DND-41 (cell line): Measurements from ENCODE around the gene NAP1L4.

ENCODE experiments used
- ATAC-seq: fragments of 200-7000 bp; cut with Tn5 transposase; 3 replicates; pipeline ENCODE4 v1.9.1; 2021; ENCODE audit warnings: low read depth; ENCODE audit not compliant: insufficient read depth
- DNase-seq: peaks from one replicate; pipeline ENCODE4 v3.0.0-alpha.2; 2020
- H2AFZ ChIP-seq: 2 replicates; pipeline ENCODE4 v1.6.0; 2012; ENCODE audit warnings: low read depth, low read length
- H3K27ac ChIP-seq: 2 replicates; pipeline ENCODE4 v1.5.1; 2012; ENCODE audit warnings: low read length, inconsistent platforms
- H3K27me3 ChIP-seq: fragments of 200-600 bp; sonication (generic); 2 replicates; pipeline ENCODE4 v1.6.0; 2012; ENCODE audit warnings: low read length, mild to moderate bottlenecking, inconsistent platforms; ENCODE audit not compliant: insufficient read depth, poor library complexity
- H3K36me3 ChIP-seq: 2 replicates; pipeline ENCODE4 v1.5.1; 2012; ENCODE audit warnings: low read length, inconsistent platforms; ENCODE audit not compliant: insufficient read depth
- H3K4me1 ChIP-seq: 2 replicates; pipeline ENCODE4 v1.5.1; 2012; ENCODE audit warnings: mild to moderate bottlenecking, low read length; ENCODE audit not compliant: insufficient read depth
- H3K4me2 ChIP-seq: 2 replicates; pipeline ENCODE4 v1.6.0; 2012; ENCODE audit warnings: mild to moderate bottlenecking, moderate library complexity, low read length, inconsistent platforms; ENCODE audit not compliant: insufficient read depth
- H3K4me3 ChIP-seq, 2 experiments: fragments of 200-600 bp in 1 of 2; shearing (Covaris generic) in 1 of 2; 2 replicates each; pipeline ENCODE4 v1.5.1; 2012 to 2016; ENCODE audit warnings: inconsistent platforms in 2 of 2, low read length in 2 of 2, mild to moderate bottlenecking in 2 of 2, low read depth in 1 of 2, moderate library complexity in 1 of 2
- H3K79me2 ChIP-seq: 2 replicates; pipeline ENCODE4 v1.6.0; 2012; ENCODE audit warnings: low read length, inconsistent platforms; ENCODE audit not compliant: insufficient read depth
- H3K9ac ChIP-seq: 2 replicates; pipeline ENCODE4 v1.6.0; 2012; ENCODE audit warnings: low read depth, mild to moderate bottlenecking, inconsistent platforms, low read length, moderate library complexity
- H3K9me3 ChIP-seq: 2 replicates; pipeline ENCODE4 v1.5.1; 2012; ENCODE audit warnings: low read length, moderate library complexity, mild to moderate bottlenecking, inconsistent platforms; ENCODE audit not compliant: insufficient read depth, severe bottlenecking
- H4K20me1 ChIP-seq: 2 replicates; pipeline ENCODE4 v1.6.0; 2012; ENCODE audit warnings: low read length; ENCODE audit not compliant: insufficient read depth
- EZH2 ChIP-seq: IDR thresholded peaks from 3 replicates; pipeline ENCODE4 v1.6.1; 2012; ENCODE audit warnings: borderline replicate concordance, low read depth, mild to moderate bottlenecking, moderate library complexity, low read length, inconsistent platforms; ENCODE audit not compliant: severe bottlenecking
- TF ChIP-seq, protein P1 (sequence below): IDR thresholded peaks from 2 replicates; pipeline ENCODE4 v1.5.1; 2012; ENCODE audit warnings: borderline replicate concordance, low read length, moderate library complexity, mild to moderate bottlenecking; ENCODE audit not compliant: poor library complexity, severe bottlenecking; ENCODE audit errors: extremely low read depth

The NAP1L4 gene

DNA sequence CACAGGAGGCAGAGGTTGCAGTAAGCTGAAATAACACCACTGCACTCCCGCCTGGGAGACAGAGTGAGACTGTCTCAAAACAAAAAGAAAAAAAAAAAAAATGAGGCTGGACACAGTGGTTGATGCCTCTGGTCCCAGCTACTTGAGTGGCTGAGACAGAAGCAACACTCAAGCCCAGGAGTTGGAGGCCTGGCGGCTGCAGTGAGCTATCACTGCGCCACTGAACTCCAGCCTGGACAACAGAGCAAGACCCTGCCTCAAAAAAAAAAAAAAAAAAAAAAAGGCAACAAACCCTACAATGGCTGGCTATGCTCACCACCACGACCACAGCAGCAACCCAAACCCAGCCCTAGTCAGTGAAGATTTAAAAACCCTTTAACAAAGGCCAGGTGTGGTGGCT is 8.2 kb downstream of the NAP1L4 start:
- Histone ChIP-seq H3K9ac (no peak overlapping the region), H4K20me1 (peaks cover 82% of the 10 kb centered on the region), H3K79me2 (peaks cover 100% of the 10 kb centered on the region), H3K27ac (no peak overlapping the region), H3K9me3 (no peaks in the 10 kb centered on the region), H3K4me1 (peaks cover 21% of the 10 kb centered on the region), H3K36me3 (peaks cover 39% of the 10 kb centered on the region), H2AFZ (no peak overlapping the region), H3K4me3 (no peak overlapping the region), H3K27me3 (no peaks in the 10 kb centered on the region), H3K4me2 (no peak overlapping the region)
- TF ChIP-seq EZH2 = no peak
- TF ChIP-seq, protein P1, sequence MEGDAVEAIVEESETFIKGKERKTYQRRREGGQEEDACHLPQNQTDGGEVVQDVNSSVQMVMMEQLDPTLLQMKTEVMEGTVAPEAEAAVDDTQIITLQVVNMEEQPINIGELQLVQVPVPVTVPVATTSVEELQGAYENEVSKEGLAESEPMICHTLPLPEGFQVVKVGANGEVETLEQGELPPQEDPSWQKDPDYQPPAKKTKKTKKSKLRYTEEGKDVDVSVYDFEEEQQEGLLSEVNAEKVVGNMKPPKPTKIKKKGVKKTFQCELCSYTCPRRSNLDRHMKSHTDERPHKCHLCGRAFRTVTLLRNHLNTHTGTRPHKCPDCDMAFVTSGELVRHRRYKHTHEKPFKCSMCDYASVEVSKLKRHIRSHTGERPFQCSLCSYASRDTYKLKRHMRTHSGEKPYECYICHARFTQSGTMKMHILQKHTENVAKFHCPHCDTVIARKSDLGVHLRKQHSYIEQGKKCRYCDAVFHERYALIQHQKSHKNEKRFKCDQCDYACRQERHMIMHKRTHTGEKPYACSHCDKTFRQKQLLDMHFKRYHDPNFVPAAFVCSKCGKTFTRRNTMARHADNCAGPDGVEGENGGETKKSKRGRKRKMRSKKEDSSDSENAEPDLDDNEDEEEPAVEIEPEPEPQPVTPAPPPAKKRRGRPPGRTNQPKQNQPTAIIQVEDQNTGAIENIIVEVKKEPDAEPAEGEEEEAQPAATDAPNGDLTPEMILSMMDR = no peak
- ATAC-seq (no peak), DNase-seq (no peak)

DNA sequence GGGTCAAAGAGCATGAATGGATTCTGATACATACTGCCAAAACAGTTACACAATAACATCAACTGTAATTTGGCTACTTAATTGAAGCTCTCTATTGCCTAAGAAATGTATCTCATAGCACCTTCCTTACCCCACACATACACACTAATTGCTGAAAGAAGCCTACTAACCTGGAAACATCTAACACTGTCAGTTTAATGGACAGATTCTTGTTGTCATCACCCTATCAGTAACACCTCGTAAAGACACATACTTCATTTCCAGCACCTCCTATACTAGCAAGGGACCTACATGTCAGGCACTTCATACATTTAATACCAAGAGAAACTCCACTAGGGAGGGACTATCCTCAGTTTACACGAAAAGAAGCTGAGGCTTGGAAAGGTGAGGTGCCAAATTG is 9.9 kb downstream of the NAP1L4 start:
- DNase-seq (no peak), ATAC-seq (no peak)
- H3K4me1 ChIP-seq = peaks cover 8% of the 10 kb centered on the region
- H3K9ac ChIP-seq = no peak overlapping the region
- H2AFZ ChIP-seq = no peak overlapping the region
- no peak overlapping the region for H3K4me2 ChIP-seq
- no peak overlapping the region for H3K4me3 ChIP-seq
- peaks cover 46% of the 10 kb centered on the region for H3K36me3 ChIP-seq
- H4K20me1 ChIP-seq = peaks cover 83% of the 10 kb centered on the region
- no peak for TF ChIP-seq EZH2
- TF ChIP-seq, protein P1 = no peak
- no peak overlapping the region for H3K27ac ChIP-seq
- no peaks in the 10 kb centered on the region for H3K27me3 ChIP-seq
- no peaks in the 10 kb centered on the region for H3K9me3 ChIP-seq
- H3K79me2 ChIP-seq = peaks cover 100% of the 10 kb centered on the region

GRCh38 chr11:2981130-2981529 is 11.0 kb downstream of the NAP1L4 start:
- TF ChIP-seq EZH2 = no peak
- TF ChIP-seq, protein P1 = no peak

More at GRCh38 chr11:2981130-2981529, 11.0 kb downstream of the NAP1L4 start:
- ATAC-seq (no peak), DNase-seq (no peak)
- H3K36me3 ChIP-seq = peaks cover 52% of the 10 kb centered on the region
- H3K9ac ChIP-seq = no peak overlapping the region
- no peak overlapping the region for H3K4me3 ChIP-seq
- no peak overlapping the region for H2AFZ ChIP-seq
- H3K4me1 ChIP-seq = peaks cover 4% of the 10 kb centered on the region; the same call in 1 of the 2 replicates
- H3K27ac ChIP-seq = no peak overlapping the region
- H3K79me2 ChIP-seq = peaks cover 100% of the 10 kb centered on the region
- H3K27me3 ChIP-seq = no peaks in the 10 kb centered on the region
- H3K9me3 ChIP-seq = no peaks in the 10 kb centered on the region
- H4K20me1 ChIP-seq = peaks cover 88% of the 10 kb centered on the region
- no peak overlapping the region for H3K4me2 ChIP-seq
